GM18870 (cell line): ENCODE results near the gene RASL10B.
"Not testable (repeated sequence)": the region's sequence is repeated elsewhere in the genome, so short reads cannot be mapped to it uniquely, and the experiment has no call there.

Experiments used
- ATAC-seq: cut with Tn5 transposase; IDR thresholded peaks from one replicate; pipeline ENCODE4 v1.9.1; 2021; ENCODE audit warnings: moderate library complexity; ENCODE audit not compliant: unreplicated experiment

The RASL10B gene, protein sequence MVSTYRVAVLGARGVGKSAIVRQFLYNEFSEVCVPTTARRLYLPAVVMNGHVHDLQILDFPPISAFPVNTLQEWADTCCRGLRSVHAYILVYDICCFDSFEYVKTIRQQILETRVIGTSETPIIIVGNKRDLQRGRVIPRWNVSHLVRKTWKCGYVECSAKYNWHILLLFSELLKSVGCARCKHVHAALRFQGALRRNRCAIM

GRCh38 chr17:35731239-35731916 is at the start of gene RASL10B:
Gene RASL10B, plus strand, starts transcription at chr17:35731639. Its CDS starts 3,546 bp downstream, at chr17:35735185.
- ATAC-seq = no peak

DNA sequence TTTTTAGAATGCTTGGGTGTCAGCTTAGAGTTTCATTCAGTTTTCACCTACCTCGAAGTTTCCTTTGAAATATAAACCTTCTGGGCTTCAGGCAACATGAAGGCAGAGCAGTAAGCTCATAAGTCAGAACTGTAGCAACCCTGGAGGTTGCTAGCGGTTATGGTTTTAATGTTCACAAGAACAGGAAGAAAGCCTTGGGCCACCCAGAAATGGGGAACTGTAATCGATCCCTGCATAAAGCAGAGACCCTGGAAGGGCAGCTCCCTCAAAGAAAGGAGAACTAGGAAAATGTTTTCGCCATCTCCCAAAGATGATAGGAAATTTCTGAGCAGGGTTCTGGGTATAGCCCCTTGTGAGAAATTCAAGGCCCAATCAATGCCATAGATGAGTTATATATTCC is 47.8 kb upstream of the RASL10B start:
- ATAC-seq = no peak

DNA sequence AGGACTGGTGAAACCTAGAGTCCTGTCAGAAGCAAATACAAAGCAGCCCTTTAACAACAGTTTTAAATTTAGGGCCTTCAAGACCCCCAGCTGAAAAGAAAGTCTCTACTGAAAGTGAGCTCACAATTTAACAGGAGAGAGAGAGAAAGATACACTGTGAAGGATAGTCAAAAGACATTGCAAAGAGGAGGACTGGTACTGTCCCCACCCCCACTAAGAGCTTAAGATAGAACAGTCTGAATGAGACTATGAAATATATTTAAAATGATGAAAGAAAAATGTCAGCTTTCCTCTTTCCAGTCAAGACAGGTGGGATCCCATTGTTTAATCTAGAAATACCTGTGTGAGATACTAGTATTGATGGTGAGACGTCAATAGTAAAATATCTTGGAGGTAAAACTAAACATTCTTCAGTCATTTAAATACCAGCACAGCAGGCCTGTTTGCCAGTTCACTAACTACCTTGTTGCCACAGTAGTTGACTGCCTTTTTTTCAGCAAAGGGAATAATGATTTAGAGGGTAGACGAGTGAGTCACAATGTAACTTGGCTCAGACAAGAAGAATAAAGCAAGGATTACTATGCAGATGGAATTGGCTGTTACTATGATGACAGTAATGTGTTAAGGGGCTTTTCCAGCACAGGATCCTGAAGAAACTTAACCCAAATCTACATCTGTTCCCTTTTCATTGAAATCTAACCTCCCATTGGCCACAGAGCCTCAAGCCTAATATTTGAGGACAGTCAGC is 47.2 kb upstream of the RASL10B start:
- ATAC-seq = no peak

GRCh38 chr17:35692512-35693210 is 38.8 kb upstream of the RASL10B start:
- ATAC-seq = no peak

DNA sequence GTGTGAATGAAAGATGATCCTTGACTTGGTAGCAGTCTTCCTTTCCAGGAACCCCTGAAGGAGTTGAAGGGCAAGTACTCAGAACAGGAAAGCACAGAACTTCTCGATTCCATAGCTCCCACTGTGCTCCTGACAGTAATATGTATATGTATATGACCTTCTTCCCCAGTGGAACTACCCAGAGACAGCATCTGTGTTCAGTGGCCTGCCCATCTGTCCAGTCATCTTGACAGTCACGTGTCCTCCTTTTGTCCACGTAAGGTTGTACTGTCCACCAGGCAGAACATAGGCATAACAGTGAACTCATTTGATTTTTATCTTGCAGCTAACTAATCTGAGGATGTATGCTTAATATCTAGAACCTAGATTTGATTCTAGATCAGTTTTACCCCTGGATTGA is 37.8 kb upstream of the RASL10B start:
- ATAC-seq = no peak

- ATAC-seq = no peak
These were observed 36.5 kb upstream of the RASL10B start for GRCh38 chr17:35694906-35695305.

- no peak for ATAC-seq
These were observed 35.8 kb upstream of the RASL10B start for GRCh38 chr17:35695613-35696012.

DNA sequence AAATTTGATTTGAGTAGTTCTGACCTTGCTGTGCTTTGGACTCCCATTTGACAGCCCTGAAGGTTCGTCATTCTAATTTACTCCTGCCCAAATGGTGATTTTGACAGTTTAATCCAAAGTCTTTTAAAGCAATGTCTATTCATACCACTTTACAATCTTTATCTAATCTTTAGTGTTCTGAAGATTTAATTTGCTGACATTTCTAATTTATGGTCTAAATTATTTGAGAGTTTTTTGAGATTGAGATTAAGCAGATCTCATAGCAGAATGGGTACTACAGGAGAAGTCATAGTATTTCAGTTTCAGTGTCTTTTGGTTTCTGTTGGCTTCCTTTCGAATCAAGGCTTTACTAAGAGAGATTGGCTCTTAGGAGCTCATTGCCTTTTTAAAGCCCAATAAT is 32.6 kb upstream of the RASL10B start:
- ATAC-seq = no peak

DNA sequence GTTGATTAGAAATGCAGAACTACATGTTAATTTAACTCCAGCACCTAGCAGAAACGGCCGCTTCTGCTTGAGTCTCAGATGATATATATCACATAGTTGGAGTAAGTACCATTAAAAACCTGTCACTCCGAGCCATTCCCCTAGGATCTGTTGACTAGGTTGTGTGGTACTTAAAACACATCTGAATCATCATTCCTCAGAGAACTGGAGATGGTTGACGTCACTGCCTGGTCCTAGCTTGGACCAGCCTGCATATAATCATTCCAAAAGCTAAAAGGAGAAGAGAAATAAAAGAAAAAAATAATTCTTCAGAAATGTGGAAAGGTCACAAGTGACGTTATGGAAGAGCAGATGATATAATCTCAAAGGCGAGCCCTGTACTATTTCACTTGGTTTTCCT is 31.3 kb upstream of the RASL10B start:
- ATAC-seq = no peak

DNA sequence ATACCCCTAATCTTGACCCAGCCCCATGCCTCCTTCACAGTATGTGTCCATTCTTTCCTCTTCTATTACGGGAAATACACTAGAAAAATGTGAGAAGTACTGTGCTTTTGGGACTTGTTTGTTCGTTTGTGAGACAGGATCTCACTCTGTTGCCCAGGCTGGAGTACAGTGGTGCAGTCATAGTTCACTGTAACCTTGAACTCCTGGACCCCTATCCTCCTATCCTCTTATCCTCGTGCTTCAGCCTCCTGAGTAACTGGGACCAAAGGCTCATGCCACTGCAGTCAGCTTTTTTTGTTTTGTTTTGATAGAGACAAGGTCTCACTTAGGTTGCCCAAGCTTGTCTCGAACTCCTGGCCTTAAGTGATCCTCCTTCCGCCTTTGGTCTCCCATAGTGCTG is 29.9 kb upstream of the RASL10B start:
- ATAC-seq = no peak

GRCh38 chr17:35703308-35703707 is 28.1 kb upstream of the RASL10B start:
- not testable (repeated sequence) for ATAC-seq

GRCh38 chr17:35705230-35705629 is 26.2 kb upstream of the RASL10B start:
- no peak for ATAC-seq

GRCh38 chr17:35705705-35706104 is 25.7 kb upstream of the RASL10B start:
- no peak for ATAC-seq

DNA sequence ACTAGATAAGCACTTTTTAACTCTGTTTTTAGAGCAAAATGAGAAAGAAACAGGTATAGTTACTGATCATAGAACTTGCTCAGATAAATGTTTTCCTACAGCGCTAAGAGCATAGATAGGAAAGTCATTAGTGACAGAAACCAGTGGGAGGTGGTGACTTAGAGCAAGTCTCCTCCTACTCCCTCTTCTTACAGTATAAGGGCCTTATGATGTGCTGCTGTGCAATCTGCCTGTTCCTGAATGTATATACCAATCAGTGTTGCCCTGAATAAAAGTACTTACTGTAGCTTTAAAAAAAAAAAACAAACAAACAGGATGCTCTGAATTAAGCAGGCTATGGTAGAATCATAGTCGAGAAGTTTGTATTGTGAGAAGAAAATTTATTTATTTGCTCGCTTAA is 23.3 kb upstream of the RASL10B start:
- no peak for ATAC-seq

- ATAC-seq = no peak
These were observed 22.5 kb upstream of the RASL10B start for GRCh38 chr17:35708951-35709350.

GRCh38 chr17:35709874-35710273 is 21.6 kb upstream of the RASL10B start:
- no peak for ATAC-seq

DNA sequence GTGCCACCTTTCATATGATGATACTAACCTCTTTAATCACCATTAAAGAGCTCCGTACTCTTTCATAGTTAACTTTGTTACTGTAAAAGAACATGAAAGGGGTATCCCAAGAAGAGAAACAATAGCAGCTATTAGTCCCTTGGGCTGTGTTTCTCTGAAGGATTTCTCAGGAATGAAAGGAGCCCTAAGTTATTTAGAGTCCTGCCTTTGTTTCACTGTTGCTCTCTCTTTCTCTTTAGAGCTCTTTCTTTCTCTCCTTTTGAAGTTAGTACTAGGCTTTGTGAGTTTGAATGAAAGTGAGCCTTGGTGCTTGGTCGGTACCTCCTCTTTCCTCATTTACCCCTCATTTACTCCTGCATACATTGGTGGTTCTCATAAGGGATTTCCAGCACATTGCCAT is 20.5 kb upstream of the RASL10B start:
- no peak for ATAC-seq

- ATAC-seq = no peak
These were observed 18.2 kb upstream of the RASL10B start for GRCh38 chr17:35713069-35713728.

DNA sequence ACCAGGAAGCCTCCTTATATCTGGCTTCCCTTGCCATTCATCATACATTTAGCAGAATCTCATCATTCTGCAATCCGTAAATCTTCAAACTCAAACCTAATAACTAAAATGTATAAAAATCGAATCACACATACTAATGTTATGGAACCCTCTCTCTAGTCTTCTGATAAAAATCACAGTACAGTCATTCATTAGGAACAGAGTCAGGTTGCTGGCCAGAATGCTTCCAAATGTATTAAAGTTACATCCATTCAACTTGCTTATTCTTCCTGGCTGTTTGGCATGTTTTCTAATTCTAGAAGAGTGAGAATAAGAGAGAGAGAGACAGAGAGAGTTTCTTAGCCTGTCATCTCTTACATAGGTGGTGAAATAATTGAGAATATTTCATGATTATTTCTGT is 16.5 kb upstream of the RASL10B start:
- no peak for ATAC-seq

GRCh38 chr17:35715416-35715815 is 16.0 kb upstream of the RASL10B start:
- no peak for ATAC-seq

- ATAC-seq = no peak
These were observed 15.3 kb upstream of the RASL10B start for GRCh38 chr17:35716173-35716572.
